Fibroblast of lung (primary cell): ENCODE data around the gene SKIC8.

ENCODE experiments used
- EZH2 ChIP-seq: IDR thresholded peaks from 2 replicates; pipeline ENCODE4 v1.5.1; 2012; ENCODE audit warnings: low read length, control low read depth, mild to moderate bottlenecking; ENCODE audit errors: missing control alignments
- TF ChIP-seq, protein P1 (sequence below), 2 donors: IDR thresholded peaks in 1 of 2; conservative IDR thresholded peaks in 1 of 2; 1 replicate in 1 of 2; 2 replicates in 1 of 2; pipeline ENCODE4 v1.5.1; 2011 to 2012; ENCODE audit warnings: low read length in 2 of 2, control low read depth in 1 of 2, inconsistent platforms in 1 of 2, low read depth in 1 of 2, mild to moderate bottlenecking in 1 of 2

DNA sequence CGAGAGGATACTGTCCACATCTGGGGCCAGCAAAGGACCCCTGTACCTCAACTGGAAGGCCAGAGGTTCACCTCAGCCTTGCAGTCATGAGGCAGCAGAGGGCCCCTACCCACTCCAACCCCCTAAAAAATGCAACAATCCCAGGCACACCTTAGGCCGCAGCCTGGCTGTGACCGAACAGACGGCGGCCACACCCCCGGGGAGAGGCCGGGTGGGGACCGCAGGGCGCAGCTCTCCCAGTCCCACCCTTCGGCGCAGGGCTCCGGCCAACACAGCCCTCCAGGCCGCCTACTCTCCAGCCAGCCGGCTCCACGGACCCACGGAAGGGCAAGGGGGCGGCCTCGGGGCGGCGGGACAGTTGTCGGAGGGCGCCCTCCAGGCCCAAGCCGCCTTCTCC lies 35.5 kb downstream of the SKIC8 start:
- TF ChIP-seq, protein P1, sequence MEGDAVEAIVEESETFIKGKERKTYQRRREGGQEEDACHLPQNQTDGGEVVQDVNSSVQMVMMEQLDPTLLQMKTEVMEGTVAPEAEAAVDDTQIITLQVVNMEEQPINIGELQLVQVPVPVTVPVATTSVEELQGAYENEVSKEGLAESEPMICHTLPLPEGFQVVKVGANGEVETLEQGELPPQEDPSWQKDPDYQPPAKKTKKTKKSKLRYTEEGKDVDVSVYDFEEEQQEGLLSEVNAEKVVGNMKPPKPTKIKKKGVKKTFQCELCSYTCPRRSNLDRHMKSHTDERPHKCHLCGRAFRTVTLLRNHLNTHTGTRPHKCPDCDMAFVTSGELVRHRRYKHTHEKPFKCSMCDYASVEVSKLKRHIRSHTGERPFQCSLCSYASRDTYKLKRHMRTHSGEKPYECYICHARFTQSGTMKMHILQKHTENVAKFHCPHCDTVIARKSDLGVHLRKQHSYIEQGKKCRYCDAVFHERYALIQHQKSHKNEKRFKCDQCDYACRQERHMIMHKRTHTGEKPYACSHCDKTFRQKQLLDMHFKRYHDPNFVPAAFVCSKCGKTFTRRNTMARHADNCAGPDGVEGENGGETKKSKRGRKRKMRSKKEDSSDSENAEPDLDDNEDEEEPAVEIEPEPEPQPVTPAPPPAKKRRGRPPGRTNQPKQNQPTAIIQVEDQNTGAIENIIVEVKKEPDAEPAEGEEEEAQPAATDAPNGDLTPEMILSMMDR (conservative IDR thresholded peaks at IDR 0.05 in 1 of 2, IDR thresholded peaks at IDR 0.05 in 1 of 2; ENCODE audit: low read depth in 1 of 2, low read length in 2 of 2) = no peak
- no peak for TF ChIP-seq EZH2
